ENCODE measurements around the gene NHLRC3. TPM values are rescaled to one million over a fixed set of nuclear protein-coding genes. Genes with fewer than 3 reads are reported as not detected.

The NHLRC3 gene
- total RNA-seq, 1 experiment from 2014 or later, result 11.3 TPM

- TF ChIP-seq, protein P1, sequence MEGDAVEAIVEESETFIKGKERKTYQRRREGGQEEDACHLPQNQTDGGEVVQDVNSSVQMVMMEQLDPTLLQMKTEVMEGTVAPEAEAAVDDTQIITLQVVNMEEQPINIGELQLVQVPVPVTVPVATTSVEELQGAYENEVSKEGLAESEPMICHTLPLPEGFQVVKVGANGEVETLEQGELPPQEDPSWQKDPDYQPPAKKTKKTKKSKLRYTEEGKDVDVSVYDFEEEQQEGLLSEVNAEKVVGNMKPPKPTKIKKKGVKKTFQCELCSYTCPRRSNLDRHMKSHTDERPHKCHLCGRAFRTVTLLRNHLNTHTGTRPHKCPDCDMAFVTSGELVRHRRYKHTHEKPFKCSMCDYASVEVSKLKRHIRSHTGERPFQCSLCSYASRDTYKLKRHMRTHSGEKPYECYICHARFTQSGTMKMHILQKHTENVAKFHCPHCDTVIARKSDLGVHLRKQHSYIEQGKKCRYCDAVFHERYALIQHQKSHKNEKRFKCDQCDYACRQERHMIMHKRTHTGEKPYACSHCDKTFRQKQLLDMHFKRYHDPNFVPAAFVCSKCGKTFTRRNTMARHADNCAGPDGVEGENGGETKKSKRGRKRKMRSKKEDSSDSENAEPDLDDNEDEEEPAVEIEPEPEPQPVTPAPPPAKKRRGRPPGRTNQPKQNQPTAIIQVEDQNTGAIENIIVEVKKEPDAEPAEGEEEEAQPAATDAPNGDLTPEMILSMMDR (IDR thresholded peaks at IDR 0.05; ENCODE audit: unreplicated experiment), result no peak
- Mint-ChIP-seq H3K36me3 (ENCODE audit: insufficient read depth, unreplicated experiment) (peaks cover 77% of the 10 kb centered on the region), H3K4me1 (ENCODE audit: insufficient read depth, unreplicated experiment) (no peaks in the 10 kb centered on the region), H3K27me3 (ENCODE audit: insufficient read depth, unreplicated experiment) (no peaks in the 10 kb centered on the region), H3K27ac (ENCODE audit: low read depth, unreplicated experiment) (peak overlapping the region; percentile 23), H3K9me3 (ENCODE audit: unreplicated experiment) (no peaks in the 10 kb centered on the region), H3K4me3 (ENCODE audit: unreplicated experiment) (no peak overlapping the region)
- POLR2A ChIA-PET, result interaction anchor here (0.8 to 1.1 kb wide), 2 partner anchors 9 to 14 kb away, joined by 3 to 4 read pairs; partner anchors contain the start of gene PROSER1
- intact Hi-C loops (cut with micrococcal nuclease), result no loop called here
- CTCF ChIA-PET, result interaction anchor here (0.5 to 0.6 kb wide), 4 partner anchors 53 to 705 kb away, joined by 3 to 4 read pairs (median 4); no protein-coding TSS in a partner anchor
- BruUV-seq (replicated peaks), result no TSS peak
- DNase-seq (ENCODE audit: unreplicated experiment), result no peak
These were observed 14.5 kb upstream of the NHLRC3 start for GRCh38 chr13:39023761-39024160.

GRCh38 chr13:39025433-39025839 is 12.8 kb upstream of the NHLRC3 start:
- intact Hi-C loops (cut with micrococcal nuclease), result no loop called here
- H3K4me1 Mint-ChIP-seq (ENCODE audit: insufficient read depth, unreplicated experiment), result no peaks in the 10 kb centered on the region
- H3K27me3 Mint-ChIP-seq (ENCODE audit: insufficient read depth, unreplicated experiment), result no peaks in the 10 kb centered on the region
- no peak overlapping the region for H3K27ac Mint-ChIP-seq (ENCODE audit: low read depth, unreplicated experiment)
- no TSS peak for BruUV-seq (replicated peaks)
- peaks cover 60% of the 10 kb centered on the region for H3K36me3 Mint-ChIP-seq (ENCODE audit: insufficient read depth, unreplicated experiment)
- H3K4me3 Mint-ChIP-seq (ENCODE audit: unreplicated experiment), result no peak overlapping the region
- TF ChIP-seq, protein P1 (IDR thresholded peaks at IDR 0.05; ENCODE audit: unreplicated experiment), result no peak
- CTCF ChIA-PET, result interaction anchor here (2.5 kb wide), 1 partner anchor 9 kb away, joined by 18 read pairs; no protein-coding TSS in a partner anchor
- H3K9me3 Mint-ChIP-seq (ENCODE audit: unreplicated experiment), result no peaks in the 10 kb centered on the region
- no peak for DNase-seq (ENCODE audit: unreplicated experiment)
- POLR2A ChIA-PET, result interaction anchor here (1.1 kb wide), 1 partner anchor 11 kb away, joined by 4 read pairs; no protein-coding TSS in a partner anchor

DNA sequence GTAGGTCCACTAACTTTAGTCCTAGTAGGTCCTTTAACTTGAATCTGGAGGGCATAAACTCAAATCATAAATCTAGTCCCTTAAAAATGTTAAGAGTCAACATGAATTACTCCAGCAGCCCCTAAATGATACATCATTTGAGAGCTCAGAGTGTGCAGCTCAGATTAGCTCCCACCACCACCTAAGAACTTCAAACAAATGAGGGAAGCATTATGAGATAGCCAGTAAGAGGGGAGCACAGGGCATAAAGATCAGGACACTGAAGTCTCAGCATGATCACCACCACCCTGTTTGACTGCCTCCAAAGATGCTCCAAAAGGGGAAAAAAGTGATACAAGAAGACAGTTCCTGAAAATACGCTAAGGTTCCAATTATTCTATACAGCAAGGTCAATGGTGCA is 6.1 kb upstream of the NHLRC3 start:
- intact Hi-C loops (cut with micrococcal nuclease), result no loop called here
- Mint-ChIP-seq H3K4me1 (ENCODE audit: insufficient read depth, unreplicated experiment) (peaks cover 6% of the 10 kb centered on the region), H3K9me3 (ENCODE audit: unreplicated experiment) (no peaks in the 10 kb centered on the region), H3K4me3 (ENCODE audit: unreplicated experiment) (no peak overlapping the region), H3K36me3 (ENCODE audit: insufficient read depth, unreplicated experiment) (peaks cover 16% of the 10 kb centered on the region), H3K27me3 (ENCODE audit: insufficient read depth, unreplicated experiment) (no peaks in the 10 kb centered on the region), H3K27ac (ENCODE audit: low read depth, unreplicated experiment) (no peak overlapping the region)
- TF ChIP-seq, protein P1 (IDR thresholded peaks at IDR 0.05; ENCODE audit: unreplicated experiment), result no peak
- ChIA-PET CTCF (interaction anchor here (0.7 to 1.0 kb wide), 2 partner anchors 16 to 482 kb away, joined by 3 read pairs; no protein-coding TSS in a partner anchor), POLR2A (no interaction called here)
- DNase-seq (ENCODE audit: unreplicated experiment), result no peak
- no TSS peak for BruUV-seq (replicated peaks)

- Mint-ChIP-seq H3K9me3 (ENCODE audit: unreplicated experiment) (no peaks in the 10 kb centered on the region), H3K4me1 (ENCODE audit: insufficient read depth, unreplicated experiment) (peaks cover 6% of the 10 kb centered on the region), H3K4me3 (ENCODE audit: unreplicated experiment) (peak overlapping the region; percentile 97), H3K36me3 (ENCODE audit: insufficient read depth, unreplicated experiment) (peaks cover 6% of the 10 kb centered on the region), H3K27me3 (ENCODE audit: insufficient read depth, unreplicated experiment) (no peaks in the 10 kb centered on the region), H3K27ac (ENCODE audit: low read depth, unreplicated experiment) (no peak overlapping the region)
- intact Hi-C loops (cut with micrococcal nuclease), result no loop called here
- POLR2A ChIA-PET, result interaction anchor here (1.5 kb wide), 1 partner anchor 10 kb away, joined by 4 read pairs; no protein-coding TSS in a partner anchor
- no TSS peak for BruUV-seq (replicated peaks)
- TF ChIP-seq, protein P1 (IDR thresholded peaks at IDR 0.05; ENCODE audit: unreplicated experiment), result no peak
- DNase-seq (ENCODE audit: unreplicated experiment), result no peak
- CTCF ChIA-PET, result interaction anchor here (0.6 to 0.8 kb wide), 4 partner anchors 14 to 1708 kb away, joined by 3 to 4 read pairs (median 3); no protein-coding TSS in a partner anchor
These were observed 4.2 kb upstream of the NHLRC3 start for GRCh38 chr13:39034085-39034484.
